Retinal pigment epithelial cell (primary cell): ENCODE results near the gene MRPL1.

ENCODE experiments used
- DNase-seq: peaks from one replicate; pipeline ENCODE4 v3.0.0-alpha.2; 2010; ENCODE audit warnings: low read depth
- H3K4me3 ChIP-seq: 2 replicates; pipeline ENCODE4 v1.5.1; 2011; ENCODE audit warnings: mild to moderate bottlenecking, low read length, control low read depth, moderate library complexity
- TF ChIP-seq, protein P1 (sequence below): conservative IDR thresholded peaks from 2 replicates; pipeline ENCODE4 v1.5.1; 2011; ENCODE audit warnings: low read depth, low read length, control low read depth, inconsistent platforms

The MRPL1 gene

GRCh38 chr4:78002260-78002659, 139.6 kb downstream of the MRPL1 start:
- TF ChIP-seq, protein P1, sequence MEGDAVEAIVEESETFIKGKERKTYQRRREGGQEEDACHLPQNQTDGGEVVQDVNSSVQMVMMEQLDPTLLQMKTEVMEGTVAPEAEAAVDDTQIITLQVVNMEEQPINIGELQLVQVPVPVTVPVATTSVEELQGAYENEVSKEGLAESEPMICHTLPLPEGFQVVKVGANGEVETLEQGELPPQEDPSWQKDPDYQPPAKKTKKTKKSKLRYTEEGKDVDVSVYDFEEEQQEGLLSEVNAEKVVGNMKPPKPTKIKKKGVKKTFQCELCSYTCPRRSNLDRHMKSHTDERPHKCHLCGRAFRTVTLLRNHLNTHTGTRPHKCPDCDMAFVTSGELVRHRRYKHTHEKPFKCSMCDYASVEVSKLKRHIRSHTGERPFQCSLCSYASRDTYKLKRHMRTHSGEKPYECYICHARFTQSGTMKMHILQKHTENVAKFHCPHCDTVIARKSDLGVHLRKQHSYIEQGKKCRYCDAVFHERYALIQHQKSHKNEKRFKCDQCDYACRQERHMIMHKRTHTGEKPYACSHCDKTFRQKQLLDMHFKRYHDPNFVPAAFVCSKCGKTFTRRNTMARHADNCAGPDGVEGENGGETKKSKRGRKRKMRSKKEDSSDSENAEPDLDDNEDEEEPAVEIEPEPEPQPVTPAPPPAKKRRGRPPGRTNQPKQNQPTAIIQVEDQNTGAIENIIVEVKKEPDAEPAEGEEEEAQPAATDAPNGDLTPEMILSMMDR = no peak
- H3K4me3 ChIP-seq = no peak overlapping the region
- DNase-seq = peak; percentile 62
